Measurements from ENCODE around the gene METTL21C. TPM values are rescaled to one million over a fixed set of nuclear protein-coding genes. Genes with fewer than 3 reads are reported as not detected.

The METTL21C gene
- polyA plus RNA-seq, 3 donors = not detected

DNA sequence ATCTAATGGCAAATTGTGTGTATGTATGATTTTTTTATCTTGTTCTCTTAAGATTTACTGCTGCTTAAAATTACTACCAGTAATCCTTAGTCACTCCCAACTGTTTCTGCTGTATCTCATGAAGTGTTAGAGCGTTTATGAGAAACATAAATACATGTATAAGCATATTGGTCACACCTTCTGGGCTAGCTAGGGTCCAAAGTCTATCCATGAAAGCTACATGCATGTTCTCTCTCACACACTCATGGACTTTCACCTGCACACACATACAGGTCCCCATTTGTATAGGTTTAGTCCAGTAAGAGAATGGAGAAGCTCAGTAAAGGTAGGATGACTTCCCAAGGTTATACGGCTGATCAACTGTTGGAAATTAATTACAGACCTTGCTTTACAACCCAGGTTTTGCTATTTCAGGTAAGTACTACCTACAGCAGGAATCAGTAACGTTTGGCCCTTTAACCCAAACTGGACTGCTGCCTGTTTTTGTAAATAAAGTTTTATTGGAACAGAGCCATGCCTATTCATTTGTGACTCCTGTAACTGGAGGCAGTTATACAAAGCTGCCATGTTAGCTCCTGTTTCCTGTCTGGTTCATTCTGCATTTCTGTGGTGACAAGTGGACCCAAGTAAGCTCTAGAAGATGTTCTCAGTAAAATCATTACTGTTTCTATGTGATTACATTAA, 15.3 kb downstream of the METTL21C start:
- WGBS, 3 donors = 63 to 77% (median 76%) methylated on average over 3 of the region's 3 CpGs
- no peak overlapping the region for H3K27ac ChIP-seq (ENCODE audit: low read depth, low read length)

DNA sequence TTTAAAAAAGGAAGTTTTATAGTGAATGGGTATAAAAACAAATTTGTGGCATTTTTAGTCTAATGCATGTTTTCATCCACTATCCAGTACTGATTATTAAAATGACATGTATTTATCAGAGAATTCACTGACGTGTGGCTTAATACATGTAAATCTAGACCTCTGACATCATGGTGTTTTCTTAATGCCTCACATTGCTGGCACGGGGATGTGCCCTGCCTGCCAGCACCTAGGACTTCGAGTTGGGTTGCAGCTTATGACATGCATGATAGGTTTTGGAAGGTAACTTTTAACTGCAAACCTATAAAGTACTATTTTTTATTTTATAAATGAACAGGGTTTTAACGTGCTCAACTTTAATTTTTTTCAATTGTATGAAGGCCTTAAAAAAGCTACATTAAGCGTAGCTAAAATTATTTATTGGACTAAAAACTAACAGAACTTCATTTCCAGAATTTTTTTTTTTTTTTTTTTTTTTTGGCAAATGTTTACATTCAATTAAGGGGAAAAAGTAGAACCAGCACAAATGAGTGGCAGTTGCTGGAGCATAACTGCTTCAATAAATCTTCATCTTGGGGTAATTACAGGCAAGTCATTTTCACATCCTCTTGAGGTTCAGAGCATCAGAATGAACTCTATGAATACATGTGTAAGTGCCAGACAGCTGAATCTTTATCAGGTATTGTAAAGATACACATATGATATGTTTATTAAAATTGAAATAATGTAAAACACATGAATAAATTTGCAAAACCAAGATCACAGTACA, 16.3 kb downstream of the METTL21C start:
- 87 to 94% (median 88%) methylated on average over 5 of the region's 5 CpGs for WGBS, 3 donors
- no peak overlapping the region for H3K27ac ChIP-seq (ENCODE audit: low read depth, low read length)

DNA sequence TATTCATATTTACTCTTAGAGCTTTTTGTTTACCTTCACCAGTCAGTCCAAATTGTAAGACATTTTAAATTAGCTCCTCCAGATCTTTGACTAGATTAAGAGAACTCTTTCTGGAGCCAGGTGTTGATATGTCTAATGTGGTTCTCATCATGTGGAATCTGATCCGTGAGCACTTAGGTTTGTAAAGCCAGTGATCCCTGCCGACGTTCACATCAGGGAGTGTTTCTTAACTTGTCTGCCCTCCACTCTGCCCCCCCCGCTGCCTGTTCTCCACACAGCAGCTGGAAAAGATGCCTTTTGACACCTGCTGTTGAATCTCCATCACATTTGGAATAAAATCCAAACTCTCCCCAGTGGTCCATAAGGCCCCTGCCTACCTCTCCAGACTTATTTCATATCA, 17.7 kb downstream of the METTL21C start:
- WGBS, 3 donors = 87 to 93% (median 91%) methylated on average over 4 of the region's 4 CpGs
- no peak overlapping the region for H3K27ac ChIP-seq (ENCODE audit: low read depth, low read length)

DNA sequence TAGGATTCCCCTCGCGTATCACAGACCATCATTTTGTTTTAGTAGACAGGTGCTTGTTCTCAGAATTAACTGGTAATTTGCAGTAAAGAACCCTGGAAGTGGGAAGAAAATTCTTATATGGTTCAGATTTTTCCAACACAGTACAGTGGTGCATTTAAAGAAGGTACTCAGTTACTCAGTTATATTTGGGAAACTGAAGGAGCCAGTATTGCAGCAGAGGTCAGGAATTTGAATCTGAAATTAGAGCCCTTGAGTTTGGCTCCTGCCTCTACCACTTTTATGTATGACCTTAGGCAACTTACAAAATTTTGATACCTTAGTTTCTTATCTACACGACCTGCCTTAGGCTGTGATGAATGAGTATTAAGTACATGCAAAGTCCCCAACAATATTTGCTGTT, 19.7 kb downstream of the METTL21C start:
- H3K27ac ChIP-seq (ENCODE audit: low read depth, low read length) = no peak overlapping the region
- 78 to 88% (median 85%) methylated on average over 3 of the region's 3 CpGs for WGBS, 3 donors

- 59 to 67% (median 67%) methylated on average over 5 of the region's 5 CpGs for WGBS, 3 donors
- no peak overlapping the region for H3K27ac ChIP-seq (ENCODE audit: low read depth, low read length)
These were observed 24.7 kb downstream of the METTL21C start for GRCh38 chr13:102670130-102670529.

GRCh38 chr13:102667911-102668310, 26.9 kb downstream of the METTL21C start:
- WGBS, 3 donors = 93 to 99% (median 94%) methylated on average over 4 of the region's 4 CpGs
- no peak overlapping the region for H3K27ac ChIP-seq (ENCODE audit: low read depth, low read length)

- no peak overlapping the region for H3K27ac ChIP-seq (ENCODE audit: low read depth, low read length)
These were observed 27.8 kb downstream of the METTL21C start for GRCh38 chr13:102667023-102667422.

- H3K27ac ChIP-seq (ENCODE audit: low read depth, low read length) = no peak overlapping the region
These were observed 35.6 kb downstream of the METTL21C start for GRCh38 chr13:102659168-102659713.

DNA sequence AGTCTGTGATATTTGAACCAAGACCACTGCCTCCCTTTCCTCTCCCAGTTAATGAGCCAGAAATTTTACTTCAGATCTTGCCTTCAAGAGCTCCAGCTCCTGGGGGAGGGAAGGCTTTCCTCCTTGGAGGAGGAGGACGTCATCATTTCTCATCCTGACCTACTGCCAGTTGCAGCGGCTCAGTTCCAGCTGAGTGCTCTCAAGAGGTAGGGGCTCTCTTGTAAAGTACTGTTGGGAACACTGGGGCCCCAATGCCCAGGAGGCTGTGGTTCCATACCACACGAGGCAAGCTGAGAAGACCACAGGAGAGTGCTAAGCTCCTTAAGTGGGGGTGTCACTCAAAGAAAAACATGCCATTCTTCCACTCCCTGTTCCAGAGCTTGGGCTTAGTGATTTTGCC, 36.2 kb downstream of the METTL21C start:
- no peak overlapping the region for H3K27ac ChIP-seq (ENCODE audit: low read depth, low read length)
- WGBS, 3 donors = 84 to 95% (median 89%) methylated on average over 3 of the region's 3 CpGs

- H3K27ac ChIP-seq (ENCODE audit: low read depth, low read length) = no peak overlapping the region
- 76 to 82% (median 81%) methylated on average over 6 of the region's 6 CpGs for WGBS, 3 donors
These were observed 37.2 kb downstream of the METTL21C start for GRCh38 chr13:102657630-102658029.

DNA sequence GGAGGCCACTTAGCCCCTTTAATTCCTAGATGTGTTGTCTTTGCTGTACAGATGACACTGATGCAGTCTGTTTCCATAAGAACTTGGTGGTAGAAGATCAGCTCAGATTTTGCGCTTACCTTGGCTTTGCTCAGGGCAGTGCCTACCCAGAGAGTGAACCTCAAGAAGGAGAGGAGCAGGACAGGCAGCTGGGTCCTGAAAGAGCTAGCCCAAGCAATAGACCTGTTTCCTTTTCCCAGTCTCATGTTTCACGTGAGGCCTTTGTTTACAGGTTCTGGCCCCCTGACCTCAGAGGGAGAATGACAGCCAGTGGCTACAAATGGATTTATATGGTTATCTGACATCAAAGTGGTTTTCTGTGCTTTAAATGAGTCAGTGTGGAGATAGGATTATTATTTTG, 40.1 kb downstream of the METTL21C start:
- no peak overlapping the region for H3K27ac ChIP-seq (ENCODE audit: low read depth, low read length)
- 46 to 68% (median 65%) methylated on average over 2 of the region's 2 CpGs for WGBS, 3 donors

DNA sequence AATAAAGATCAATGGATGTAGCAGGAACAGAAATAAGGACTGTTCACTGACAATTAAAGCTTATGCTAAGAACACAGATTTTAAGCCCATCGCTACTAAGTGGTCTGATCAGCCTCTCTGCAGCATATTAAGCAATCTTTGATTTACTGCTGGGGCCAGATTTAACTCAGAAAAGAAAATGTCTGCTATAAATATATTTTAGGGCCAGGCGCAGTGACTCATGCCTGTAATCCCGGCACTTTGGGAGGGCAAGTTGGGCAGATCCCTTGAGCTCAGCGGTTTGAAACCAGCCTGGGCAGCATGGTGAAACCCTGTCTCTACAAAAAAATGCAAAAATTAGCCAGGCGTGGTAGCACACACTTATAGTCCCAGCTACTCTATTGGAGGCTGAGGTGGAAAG, 43.0 kb downstream of the METTL21C start:
- 91 to 95% (median 93%) methylated on average over 5 of the region's 5 CpGs for WGBS, 3 donors

GRCh38 chr13:102651392-102651791, 43.5 kb downstream of the METTL21C start:
- no peak overlapping the region for H3K27ac ChIP-seq (ENCODE audit: low read depth, low read length)

More for the DNA sequence above, 43.0 kb downstream of the METTL21C start:
- H3K27ac ChIP-seq (ENCODE audit: low read depth, low read length) = no peak overlapping the region

DNA sequence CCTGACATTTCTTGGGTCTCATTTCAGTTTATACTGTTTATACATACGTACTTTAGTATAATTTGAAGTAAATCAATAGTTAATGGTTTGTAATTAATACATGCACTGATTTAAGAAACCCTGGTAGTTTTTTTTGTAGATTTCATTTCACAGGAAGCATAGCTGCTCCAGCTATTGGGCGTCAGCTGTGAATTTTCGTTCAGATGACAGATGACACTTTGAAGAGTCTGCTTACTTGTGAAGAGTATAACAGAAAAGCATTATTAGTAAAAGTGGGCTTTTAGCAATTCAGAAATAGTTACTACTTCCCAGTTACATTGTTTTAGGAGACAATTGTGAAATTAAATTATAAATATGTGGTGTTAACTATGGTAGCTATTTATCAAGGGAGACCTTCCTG, 44.4 kb downstream of the METTL21C start:
- WGBS, 3 donors = 94 to 96% (median 95%) methylated on average over 3 of the region's 3 CpGs
- no peak overlapping the region for H3K27ac ChIP-seq (ENCODE audit: low read depth, low read length)

GRCh38 chr13:102648046-102648445, 46.8 kb downstream of the METTL21C start:
- 78 to 91% (median 85%) methylated on average over 3 of the region's 3 CpGs for WGBS, 3 donors
- no peak overlapping the region for H3K27ac ChIP-seq (ENCODE audit: low read depth, low read length)

DNA sequence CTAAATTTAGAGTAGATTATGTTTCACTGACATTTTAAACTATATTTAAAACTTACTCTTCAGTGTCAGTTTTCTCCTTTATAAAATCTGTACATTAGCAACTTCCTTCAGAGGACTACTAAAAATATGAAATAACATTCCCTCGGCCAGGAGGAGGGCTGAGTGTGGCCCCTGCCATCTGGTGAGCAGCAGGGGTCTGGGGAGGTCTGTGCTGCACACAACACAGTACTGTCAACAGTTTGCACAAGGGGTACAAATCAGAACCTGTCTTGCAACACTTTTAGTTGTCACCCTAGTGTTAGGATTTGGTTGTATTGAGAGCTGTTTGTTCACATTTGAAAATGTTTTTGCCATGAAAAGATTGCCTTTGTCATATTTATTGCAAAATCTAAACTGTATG, 49.1 kb downstream of the METTL21C start:
- 86 to 97% (median 86%) methylated on average over 1 of the region's 1 CpG for WGBS, 3 donors
- H3K27ac ChIP-seq (ENCODE audit: low read depth, low read length) = no peak overlapping the region

- H3K27ac ChIP-seq (ENCODE audit: low read depth, low read length) = no peak overlapping the region
- 86 to 97% (median 90%) methylated on average over 1 of the region's 1 CpG for WGBS, 3 donors
These were observed 51.2 kb downstream of the METTL21C start for GRCh38 chr13:102643656-102644055.

GRCh38 chr13:102642475-102642874, 52.4 kb downstream of the METTL21C start:
- no peak overlapping the region for H3K27ac ChIP-seq (ENCODE audit: low read depth, low read length)
- 29 to 84% (median 67%) methylated on average over 6 of the region's 6 CpGs for WGBS, 3 donors

DNA sequence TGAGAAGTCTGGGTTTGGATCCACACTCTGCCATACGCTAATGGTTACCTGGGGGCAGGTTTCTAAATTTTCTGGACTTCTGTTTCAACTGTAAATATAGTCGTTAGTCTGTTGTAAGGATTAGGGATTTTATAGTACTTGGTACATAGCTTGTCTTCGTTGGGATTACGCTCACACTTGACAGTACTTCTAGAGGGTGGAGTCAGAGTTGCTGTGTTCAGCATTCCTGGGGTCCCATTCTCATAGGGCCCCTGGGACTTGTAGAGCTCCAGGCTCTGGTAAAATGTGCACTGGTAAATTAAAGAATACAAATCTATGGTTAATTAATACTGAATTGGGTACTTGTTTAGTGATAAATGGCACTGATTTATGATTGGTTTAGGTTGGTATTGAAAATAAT, 52.8 kb downstream of the METTL21C start:
- no peak overlapping the region for H3K27ac ChIP-seq (ENCODE audit: low read depth, low read length)
- WGBS, 3 donors = 47 to 76% (median 67%) methylated on average over 4 of the region's 4 CpGs

GRCh38 chr13:102638741-102639140, 56.1 kb downstream of the METTL21C start:
- 72 to 89% (median 74%) methylated on average over 3 of the region's 3 CpGs for whole genome bisulfite sequencing, 3 donors
- H3K27ac ChIP-seq (ENCODE audit: low read depth, low read length) = no peak overlapping the region

Data from adipose tissue (tissue), 3 donors.